GM23338 (cell line): Measurements from ENCODE around the gene SLC52A1. TPM values are rescaled to one million over a fixed set of nuclear protein-coding genes. Genes with fewer than 3 reads are reported as not detected.

Experiments used
- ATAC-seq: fragments of 200-7000 bp; cut with Tn5 transposase; 3 replicates; pipeline ENCODE4 v1.9.1; 2020
- DNase-seq: peaks from one replicate; pipeline ENCODE4 v3.0.0-alpha.2; 2015; ENCODE audit warnings: low spot score
- H2AFZ ChIP-seq: fragments of 200-600 bp; sonication (generic); 2 replicates; pipeline ENCODE4 v1.8.0; 2016; ENCODE audit warnings: antibody characterized with exemption, mild to moderate bottlenecking, moderate library complexity
- H3F3A ChIP-seq: fragments of 200-600 bp; sonication (generic); replicated peaks from 2 replicates; pipeline ENCODE4 v1.8.0; 2017; ENCODE audit warnings: antibody characterized with exemption, mixed run types, low read depth
- H3K27ac ChIP-seq: fragments of 200-600 bp; sonication (generic); 2 replicates; pipeline ENCODE4 v1.6.1; 2016; ENCODE audit warnings: low read depth
- H3K27me3 ChIP-seq: fragments of 200-600 bp; sonication (generic); 2 replicates; pipeline ENCODE4 v1.8.0; 2016; ENCODE audit warnings: mild to moderate bottlenecking, mixed run types, moderate library complexity; ENCODE audit not compliant: insufficient read depth
- H3K36me3 ChIP-seq: fragments of 200-600 bp; sonication (generic); 2 replicates; pipeline ENCODE4 v1.8.0; 2016; ENCODE audit warnings: mild to moderate bottlenecking; ENCODE audit not compliant: insufficient read depth
- H3K4me1 ChIP-seq: fragments of 200-600 bp; sonication (generic); 2 replicates; pipeline ENCODE4 v1.8.0; 2016; ENCODE audit warnings: mild to moderate bottlenecking, moderate library complexity; ENCODE audit not compliant: insufficient read depth
- H3K4me2 ChIP-seq: fragments of 200-600 bp; sonication (generic); 2 replicates; pipeline ENCODE4 v1.7.1; 2017; ENCODE audit warnings: mixed run types
- H3K4me3 ChIP-seq: fragments of 200-600 bp; sonication (generic); 2 replicates; pipeline ENCODE4 v1.6.1; 2016; ENCODE audit warnings: mixed run types
- H3K79me2 ChIP-seq: fragments of 200-600 bp; sonication (generic); replicated peaks from 2 replicates; pipeline ENCODE4 v1.8.0; 2017; ENCODE audit warnings: mild to moderate bottlenecking; ENCODE audit not compliant: insufficient read depth
- H3K9me2 ChIP-seq: fragments of 200-600 bp; sonication (generic); 2 replicates; pipeline ENCODE4 v1.8.0; 2017; ENCODE audit not compliant: insufficient read depth
- H4K20me1 ChIP-seq: fragments of 200-600 bp; sonication (generic); replicated peaks from 2 replicates; pipeline ENCODE4 v1.8.0; 2017; ENCODE audit warnings: mild to moderate bottlenecking; ENCODE audit not compliant: insufficient read depth
- H3K27ac Mint-ChIP-seq: 2 replicates; pipeline ENCODE4 v1.8.0; 2020; ENCODE audit warnings: inconsistent platforms, mild to moderate bottlenecking, moderate library complexity, mixed read lengths
- H3K27me3 Mint-ChIP-seq: 3 replicates; pipeline ENCODE4 v1.8.0; 2022; ENCODE audit warnings: low read depth, mild to moderate bottlenecking, moderate library complexity, mixed read lengths, inconsistent platforms; ENCODE audit not compliant: insufficient read depth, poor library complexity
- H3K36me3 Mint-ChIP-seq: 3 replicates; pipeline ENCODE4 v1.8.0; 2021; ENCODE audit warnings: low read depth, mild to moderate bottlenecking, inconsistent platforms, moderate library complexity, mixed read lengths
- H3K4me1 Mint-ChIP-seq: 3 replicates; pipeline ENCODE4 v1.8.0; 2020; ENCODE audit warnings: mild to moderate bottlenecking, inconsistent platforms, mixed read lengths
- H3K4me3 Mint-ChIP-seq: 3 replicates; pipeline ENCODE4 v1.8.0; 2021; ENCODE audit warnings: moderate library complexity, mild to moderate bottlenecking, inconsistent platforms, mixed read lengths
- H3K9me3 Mint-ChIP-seq: 3 replicates; pipeline ENCODE4 v1.8.0; 2020; ENCODE audit warnings: moderate library complexity, mild to moderate bottlenecking, inconsistent platforms, mixed read lengths
- EZH2 ChIP-seq: fragments of 200-600 bp; sonication (generic); IDR thresholded peaks from one replicate; pipeline ENCODE4 v1.8.0; 2017; ENCODE audit warnings: antibody characterized with exemption, mild to moderate bottlenecking, low read depth; ENCODE audit not compliant: unreplicated experiment
- JUNB ChIP-seq: IDR thresholded peaks from one replicate; pipeline ENCODE4 v1.6.1; 2016; ENCODE audit warnings: antibody characterized with exemption; ENCODE audit not compliant: unreplicated experiment
- POLR2AphosphoS5 ChIP-seq: IDR thresholded peaks from 2 replicates; pipeline ENCODE4 v1.6.1; 2016; ENCODE audit warnings: antibody characterized with exemption, low read depth
- long read RNA-seq: library from polyadenylated mRNA; unstranded; transcript quantifications from one replicate; pipeline ENCODE4 v2.0.0, GENCODE V29; 2020; ENCODE audit not compliant: unreplicated experiment
- polyA plus RNA-seq: library from polyadenylated mRNA; unstranded; fragments of >200 nt; fragmentation: Nextera tagmentation; extraction: Ambion mirVana; gene quantifications from 2 replicates; pipeline ENCODE4 v1.2.1, GENCODE V29; 2016
- total RNA-seq: library from RNA; depleted of rRNA; stranded (reverse); fragments of >200 nt; shearing (Covaris generic); gene quantifications from 2 replicates; pipeline ENCODE4 v1.2.3, GENCODE V29; 2014; rRNA removed
- TF ChIP-seq, protein P1 (sequence below): fragments of 250-450 bp; sonication (Bioruptor Pico); IDR thresholded peaks from 2 replicates; pipeline ENCODE4 v1.5.0; 2020; ENCODE audit warnings: mild to moderate bottlenecking, moderate library complexity
- TF ChIP-seq, protein P2 (sequence below), 2 experiments: fragments of 200-600 bp in 1 of 2; sonication (generic) in 1 of 2; conservative IDR thresholded peaks; 2 replicates each; pipeline versions ENCODE4 v1.5.1 to v1.6.1; 2016 to 2017; ENCODE audit warnings: antibody characterized with exemption in 2 of 2, low read depth in 2 of 2, mild to moderate bottlenecking in 2 of 2, moderate library complexity in 1 of 2

The SLC52A1 gene
- total RNA-seq (0.63 and 1.3 TPM in 2 replicates), polyA plus RNA-seq (0.21 and 0.50 TPM in 2 replicates)
- long read RNA-seq, partial matches to known transcripts = 0 of 1 reads
- long read RNA-seq, other reads (novel, unspliced or antisense) = 1 of 1 reads

DNA sequence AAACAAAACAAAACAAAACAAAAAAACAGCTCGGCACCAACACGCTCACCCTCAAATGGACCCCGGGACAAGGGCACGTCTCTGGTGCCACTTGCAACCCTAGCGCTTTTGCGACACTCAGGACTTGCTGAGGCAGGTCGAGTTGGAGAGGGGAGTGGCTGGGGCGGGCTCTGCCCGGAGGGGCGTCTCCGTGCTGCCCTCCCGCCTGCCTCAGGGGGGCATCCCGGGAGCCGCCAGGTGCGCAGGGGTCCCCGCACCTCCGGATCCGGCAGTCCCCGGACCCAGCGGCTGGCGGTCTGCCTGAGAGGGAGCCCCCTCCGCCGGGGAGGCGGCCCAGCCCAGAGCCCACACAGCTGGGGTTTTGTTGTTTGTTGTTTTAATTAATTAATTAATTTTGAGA, at the start of gene SLC52A1:
TSS of gene SLC52A1 (minus strand) at position 112 of the 400 bp plus-strand sequence. CDS start 820 bp downstream, outside the sequence.
- Histone ChIP-seq H3K27ac (no peak within 1 kb of the TSS), H2AFZ (peak within 1 kb of the TSS; percentile 91), H3K4me1 (no peaks in the 10 kb centered on the region; the same call in 1 of the 2 replicates), H3K79me2 (no peaks in the 10 kb centered on the region), H3K4me3 (peak within 1 kb of the TSS; percentile 55), H4K20me1 (no peaks in the 10 kb centered on the region), H3F3A (0 out of 2 replicates have a peak, but pooled peaks cover 5% of the 10 kb centered on the region), H3K36me3 (no peaks in the 10 kb centered on the region), H3K27me3 (peaks cover 6% of the 10 kb centered on the region; the same call in 1 of the 2 replicates), H3K4me2 (peak within 1 kb of the TSS; percentile 77), H3K9me2 (no peaks in the 10 kb centered on the region)
- Mint-ChIP-seq H3K36me3 (no peaks in the 10 kb centered on the region), H3K4me1 (peaks cover 3% of the 10 kb centered on the region), H3K9me3 (no peaks in the 10 kb centered on the region), H3K4me3 (peak within 1 kb of the TSS; percentile 51), H3K27me3 (peaks cover 19% of the 10 kb centered on the region), H3K27ac (no peak within 1 kb of the TSS)
- TF ChIP-seq, protein P1, sequence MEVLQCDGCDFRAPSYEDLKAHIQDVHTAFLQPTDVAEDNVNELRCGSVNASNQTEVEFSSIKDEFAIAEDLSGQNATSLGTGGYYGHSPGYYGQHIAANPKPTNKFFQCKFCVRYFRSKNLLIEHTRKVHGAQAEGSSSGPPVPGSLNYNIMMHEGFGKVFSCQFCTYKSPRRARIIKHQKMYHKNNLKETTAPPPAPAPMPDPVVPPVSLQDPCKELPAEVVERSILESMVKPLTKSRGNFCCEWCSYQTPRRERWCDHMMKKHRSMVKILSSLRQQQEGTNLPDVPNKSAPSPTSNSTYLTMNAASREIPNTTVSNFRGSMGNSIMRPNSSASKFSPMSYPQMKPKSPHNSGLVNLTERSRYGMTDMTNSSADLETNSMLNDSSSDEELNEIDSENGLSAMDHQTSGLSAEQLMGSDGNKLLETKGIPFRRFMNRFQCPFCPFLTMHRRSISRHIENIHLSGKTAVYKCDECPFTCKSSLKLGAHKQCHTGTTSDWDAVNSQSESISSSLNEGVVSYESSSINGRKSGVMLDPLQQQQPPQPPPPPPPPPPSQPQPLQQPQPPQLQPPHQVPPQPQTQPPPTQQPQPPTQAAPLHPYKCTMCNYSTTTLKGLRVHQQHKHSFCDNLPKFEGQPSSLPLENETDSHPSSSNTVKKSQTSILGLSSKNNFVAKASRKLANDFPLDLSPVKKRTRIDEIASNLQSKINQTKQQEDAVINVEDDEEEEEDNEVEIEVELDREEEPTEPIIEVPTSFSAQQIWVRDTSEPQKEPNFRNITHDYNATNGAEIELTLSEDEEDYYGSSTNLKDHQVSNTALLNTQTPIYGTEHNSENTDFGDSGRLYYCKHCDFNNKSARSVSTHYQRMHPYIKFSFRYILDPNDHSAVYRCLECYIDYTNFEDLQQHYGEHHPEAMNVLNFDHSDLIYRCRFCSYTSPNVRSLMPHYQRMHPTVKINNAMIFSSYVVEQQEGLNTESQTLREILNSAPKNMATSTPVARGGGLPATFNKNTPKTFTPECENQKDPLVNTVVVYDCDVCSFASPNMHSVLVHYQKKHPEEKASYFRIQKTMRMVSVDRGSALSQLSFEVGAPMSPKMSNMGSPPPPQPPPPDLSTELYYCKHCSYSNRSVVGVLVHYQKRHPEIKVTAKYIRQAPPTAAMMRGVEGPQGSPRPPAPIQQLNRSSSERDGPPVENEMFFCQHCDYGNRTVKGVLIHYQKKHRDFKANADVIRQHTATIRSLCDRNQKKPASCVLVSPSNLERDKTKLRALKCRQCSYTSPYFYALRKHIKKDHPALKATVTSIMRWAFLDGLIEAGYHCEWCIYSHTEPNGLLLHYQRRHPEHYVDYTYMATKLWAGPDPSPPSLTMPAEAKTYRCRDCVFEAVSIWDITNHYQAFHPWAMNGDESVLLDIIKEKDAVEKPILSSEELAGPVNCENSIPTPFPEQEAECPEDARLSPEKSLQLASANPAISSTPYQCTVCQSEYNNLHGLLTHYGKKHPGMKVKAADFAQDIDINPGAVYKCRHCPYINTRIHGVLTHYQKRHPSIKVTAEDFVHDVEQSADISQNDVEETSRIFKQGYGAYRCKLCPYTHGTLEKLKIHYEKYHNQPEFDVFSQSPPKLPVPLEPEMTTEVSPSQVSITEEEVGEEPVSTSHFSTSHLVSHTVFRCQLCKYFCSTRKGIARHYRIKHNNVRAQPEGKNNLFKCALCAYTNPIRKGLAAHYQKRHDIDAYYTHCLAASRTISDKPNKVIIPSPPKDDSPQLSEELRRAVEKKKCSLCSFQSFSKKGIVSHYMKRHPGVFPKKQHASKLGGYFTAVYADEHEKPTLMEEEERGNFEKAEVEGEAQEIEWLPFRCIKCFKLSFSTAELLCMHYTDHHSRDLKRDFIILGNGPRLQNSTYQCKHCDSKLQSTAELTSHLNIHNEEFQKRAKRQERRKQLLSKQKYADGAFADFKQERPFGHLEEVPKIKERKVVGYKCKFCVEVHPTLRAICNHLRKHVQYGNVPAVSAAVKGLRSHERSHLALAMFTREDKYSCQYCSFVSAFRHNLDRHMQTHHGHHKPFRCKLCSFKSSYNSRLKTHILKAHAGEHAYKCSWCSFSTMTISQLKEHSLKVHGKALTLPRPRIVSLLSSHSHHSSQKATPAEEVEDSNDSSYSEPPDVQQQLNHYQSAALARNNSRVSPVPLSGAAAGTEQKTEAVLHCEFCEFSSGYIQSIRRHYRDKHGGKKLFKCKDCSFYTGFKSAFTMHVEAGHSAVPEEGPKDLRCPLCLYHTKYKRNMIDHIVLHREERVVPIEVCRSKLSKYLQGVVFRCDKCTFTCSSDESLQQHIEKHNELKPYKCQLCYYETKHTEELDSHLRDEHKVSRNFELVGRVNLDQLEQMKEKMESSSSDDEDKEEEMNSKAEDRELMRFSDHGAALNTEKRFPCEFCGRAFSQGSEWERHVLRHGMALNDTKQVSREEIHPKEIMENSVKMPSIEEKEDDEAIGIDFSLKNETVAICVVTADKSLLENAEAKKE = no peak
- TF ChIP-seq, protein P2, sequence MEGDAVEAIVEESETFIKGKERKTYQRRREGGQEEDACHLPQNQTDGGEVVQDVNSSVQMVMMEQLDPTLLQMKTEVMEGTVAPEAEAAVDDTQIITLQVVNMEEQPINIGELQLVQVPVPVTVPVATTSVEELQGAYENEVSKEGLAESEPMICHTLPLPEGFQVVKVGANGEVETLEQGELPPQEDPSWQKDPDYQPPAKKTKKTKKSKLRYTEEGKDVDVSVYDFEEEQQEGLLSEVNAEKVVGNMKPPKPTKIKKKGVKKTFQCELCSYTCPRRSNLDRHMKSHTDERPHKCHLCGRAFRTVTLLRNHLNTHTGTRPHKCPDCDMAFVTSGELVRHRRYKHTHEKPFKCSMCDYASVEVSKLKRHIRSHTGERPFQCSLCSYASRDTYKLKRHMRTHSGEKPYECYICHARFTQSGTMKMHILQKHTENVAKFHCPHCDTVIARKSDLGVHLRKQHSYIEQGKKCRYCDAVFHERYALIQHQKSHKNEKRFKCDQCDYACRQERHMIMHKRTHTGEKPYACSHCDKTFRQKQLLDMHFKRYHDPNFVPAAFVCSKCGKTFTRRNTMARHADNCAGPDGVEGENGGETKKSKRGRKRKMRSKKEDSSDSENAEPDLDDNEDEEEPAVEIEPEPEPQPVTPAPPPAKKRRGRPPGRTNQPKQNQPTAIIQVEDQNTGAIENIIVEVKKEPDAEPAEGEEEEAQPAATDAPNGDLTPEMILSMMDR (conservative IDR thresholded peaks at IDR 0.05; ENCODE audit: low read depth in 2 of 2) = 0 out of 4 replicates have a peak, but pooled peaks of 1 of the 2 experiments have one; percentile 4
- no peak for TF ChIP-seq JUNB
- 0 out of 2 replicates have a peak, but pooled peaks have one; percentile 25 for TF ChIP-seq POLR2AphosphoS5
- TF ChIP-seq EZH2 = no peak
- DNase-seq (peak; percentile 64), ATAC-seq (peak; percentile 78)
